ENCODE data around the gene MAGI2.

Gene MAGI2

DNA sequence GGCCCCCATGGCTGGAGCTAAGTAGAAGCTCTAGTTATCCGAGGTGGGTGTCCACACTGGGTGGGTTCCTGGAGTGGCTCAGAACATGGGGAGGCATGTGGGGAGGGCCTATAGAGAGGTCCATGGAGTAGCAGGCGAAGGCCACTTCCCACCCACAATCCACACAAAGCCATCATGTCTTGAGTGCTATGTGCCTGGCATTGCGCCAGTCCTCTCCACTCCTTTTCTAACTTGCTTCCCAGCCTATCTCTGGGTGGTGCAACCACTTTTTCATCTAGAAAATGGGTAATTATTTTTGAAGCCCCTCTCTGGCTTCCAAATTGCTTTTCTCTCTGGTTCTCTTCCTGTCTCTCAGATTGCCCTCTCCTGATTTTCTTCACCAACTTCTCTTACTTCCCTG, 1391.3 kb downstream of the MAGI2 start:
- no peak for TF ChIP-seq CTCF (IDR thresholded peaks at IDR 0.05; ENCODE audit: low read depth, low read length, missing control alignments)
- no peak for DNase-seq (ENCODE audit: low read depth)
- no peak overlapping the region for H3K4me3 ChIP-seq (ENCODE audit: low read depth, low read length)
- in situ Hi-C loops (cut with HindIII; ENCODE audit: low sequenced_read_pairs), result no loop called here

GRCh38 chr7:78057571-78057970, 1395.9 kb downstream of the MAGI2 start:
- TF ChIP-seq CTCF (IDR thresholded peaks at IDR 0.05; ENCODE audit: low read depth, low read length, missing control alignments), result no peak
- no peak for DNase-seq (ENCODE audit: low read depth)
- in situ Hi-C loops (cut with HindIII; ENCODE audit: low sequenced_read_pairs), result no loop called here
- no peak overlapping the region for H3K4me3 ChIP-seq (ENCODE audit: low read depth, low read length)

DNA sequence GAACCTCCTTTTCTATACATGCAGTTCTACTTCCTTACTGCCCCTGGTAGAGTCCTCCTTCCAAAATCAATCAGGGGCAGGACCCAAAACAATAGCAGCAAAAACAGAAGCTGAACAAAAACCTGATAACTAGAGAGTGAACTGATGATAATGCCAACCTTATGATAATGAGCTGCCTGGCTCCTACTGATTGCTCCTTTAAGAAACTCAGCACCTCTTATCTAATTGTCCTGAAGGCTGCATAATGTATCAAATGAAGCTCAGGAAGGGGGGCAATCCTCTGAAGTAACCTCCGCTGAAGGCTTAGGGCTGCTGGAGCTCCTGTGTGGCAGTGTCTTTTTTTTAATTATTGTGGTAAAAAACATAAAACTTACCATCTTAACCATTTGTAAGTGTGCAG, 1397.9 kb downstream of the MAGI2 start:
- no peak for TF ChIP-seq CTCF (IDR thresholded peaks at IDR 0.05; ENCODE audit: low read depth, low read length, missing control alignments)
- DNase-seq (ENCODE audit: low read depth), result no peak
- no peak overlapping the region for H3K4me3 ChIP-seq (ENCODE audit: low read depth, low read length)
- in situ Hi-C loops (cut with HindIII; ENCODE audit: low sequenced_read_pairs), result no loop called here

GRCh38 chr7:78055001-78055573, 1398.4 kb downstream of the MAGI2 start:
- DNase-seq (ENCODE audit: low read depth), result no peak
- no peak overlapping the region for H3K4me3 ChIP-seq (ENCODE audit: low read depth, low read length)
- in situ Hi-C loops (cut with HindIII; ENCODE audit: low sequenced_read_pairs), result no loop called here
- TF ChIP-seq CTCF (IDR thresholded peaks at IDR 0.05; ENCODE audit: low read depth, low read length, missing control alignments), result no peak

- no peak for DNase-seq (ENCODE audit: low read depth)
- in situ Hi-C loops (cut with HindIII; ENCODE audit: low sequenced_read_pairs), result no loop called here
- no peak overlapping the region for H3K4me3 ChIP-seq (ENCODE audit: low read depth, low read length)
- no peak for TF ChIP-seq CTCF (IDR thresholded peaks at IDR 0.05; ENCODE audit: low read depth, low read length, missing control alignments)
These were observed 1401.4 kb downstream of the MAGI2 start for GRCh38 chr7:78052112-78052511.

- no peak for DNase-seq (ENCODE audit: low read depth)
- TF ChIP-seq CTCF (IDR thresholded peaks at IDR 0.05; ENCODE audit: low read depth, low read length, missing control alignments), result no peak
- no peak overlapping the region for H3K4me3 ChIP-seq (ENCODE audit: low read depth, low read length)
- in situ Hi-C loops (cut with HindIII; ENCODE audit: low sequenced_read_pairs), result no loop called here
These were observed 1405.7 kb downstream of the MAGI2 start for GRCh38 chr7:78047800-78048199.

- no peak overlapping the region for H3K4me3 ChIP-seq (ENCODE audit: low read depth, low read length)
- no peak for DNase-seq (ENCODE audit: low read depth)
- in situ Hi-C loops (cut with HindIII; ENCODE audit: low sequenced_read_pairs), result no loop called here
- TF ChIP-seq CTCF (IDR thresholded peaks at IDR 0.05; ENCODE audit: low read depth, low read length, missing control alignments), result no peak
These were observed 1410.3 kb downstream of the MAGI2 start for GRCh38 chr7:78043159-78043558.

Measured in astrocyte of the cerebellum (primary cell).